NCI-H2227 (cell line): Measurements from ENCODE around the gene ASB7.
"Not testable (repeated sequence)": the region's sequence is repeated elsewhere in the genome, so short reads cannot be mapped to it uniquely, and the experiment has no call there.

Source experiments
- DNase-seq: peaks from one replicate; lab custom pipeline; 2025; ENCODE audit not compliant: unreplicated experiment; lab: John Stamatoyannopoulos, UW

ASB7 gene, protein sequence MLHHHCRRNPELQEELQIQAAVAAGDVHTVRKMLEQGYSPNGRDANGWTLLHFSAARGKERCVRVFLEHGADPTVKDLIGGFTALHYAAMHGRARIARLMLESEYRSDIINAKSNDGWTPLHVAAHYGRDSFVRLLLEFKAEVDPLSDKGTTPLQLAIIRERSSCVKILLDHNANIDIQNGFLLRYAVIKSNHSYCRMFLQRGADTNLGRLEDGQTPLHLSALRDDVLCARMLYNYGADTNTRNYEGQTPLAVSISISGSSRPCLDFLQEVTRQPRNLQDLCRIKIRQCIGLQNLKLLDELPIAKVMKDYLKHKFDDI

DNA sequence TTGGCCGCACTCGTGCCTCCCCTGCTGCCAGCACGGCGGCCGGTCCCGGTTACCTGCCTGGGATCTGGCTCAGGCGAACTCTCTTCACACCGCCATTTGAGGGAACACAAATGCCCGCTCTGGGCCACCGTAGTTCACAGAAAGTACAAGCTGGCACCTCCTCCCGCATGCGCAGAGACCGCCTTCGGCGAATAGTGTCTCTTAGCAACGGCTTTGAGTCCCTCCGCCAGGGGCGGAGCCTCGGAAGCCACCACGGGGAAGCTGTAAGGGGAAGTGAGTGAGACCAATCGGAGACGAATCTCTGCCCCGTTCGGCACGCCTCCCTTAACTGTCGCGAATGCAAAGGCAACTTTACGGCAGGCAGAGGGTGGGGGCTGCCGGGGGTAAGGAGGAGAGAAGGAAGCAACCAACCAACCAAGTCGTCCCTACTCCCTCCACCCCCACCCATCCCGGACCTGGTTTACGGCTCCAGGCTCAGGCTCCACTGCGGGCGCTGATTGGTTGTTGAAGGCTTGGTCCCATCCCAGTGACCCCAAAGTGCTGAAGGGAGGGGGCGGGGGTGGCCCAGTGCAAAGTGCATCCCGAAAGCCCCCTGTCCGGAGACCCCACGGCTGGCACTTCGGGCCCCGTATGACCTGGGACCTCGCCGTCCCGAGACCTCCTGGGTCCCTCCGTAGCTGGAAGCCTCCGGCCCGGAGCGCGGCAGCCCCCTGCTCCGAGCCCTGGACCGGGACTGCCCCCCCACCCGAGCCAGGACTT is at the start of gene ASB7, which contains the start of gene LINS1:
Gene ASB7 (plus strand): TSS at position 526 of the 759 bp plus-strand sequence. CDS start 9,628 bp downstream, outside the sequence.
Gene LINS1 (minus strand): TSS at position 121 of the 759 bp plus-strand sequence. CDS start 21,342 bp downstream, outside the sequence.
- peak; percentile 99 for DNase-seq

DNA sequence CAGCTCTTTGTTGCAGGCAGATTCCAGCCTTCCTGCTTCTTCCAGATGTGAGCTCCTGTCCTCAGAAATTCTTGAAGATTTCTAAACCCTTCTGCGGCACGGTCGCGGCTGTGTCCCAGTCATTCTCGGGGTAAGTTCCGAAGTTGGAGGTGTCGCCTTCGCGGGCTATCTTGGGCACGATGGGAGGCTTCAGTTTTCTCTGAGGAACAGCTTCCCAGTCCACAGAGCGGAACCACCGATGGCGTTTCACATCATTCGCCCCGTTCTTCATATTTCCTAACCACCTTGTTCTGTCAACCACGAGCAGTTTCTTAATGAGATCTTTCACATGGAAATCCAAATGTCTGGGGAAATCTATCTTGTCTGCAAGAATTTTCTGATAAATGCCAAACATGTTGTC is 48.9 kb upstream of the ASB7 start:
- no peak for DNase-seq

DNA sequence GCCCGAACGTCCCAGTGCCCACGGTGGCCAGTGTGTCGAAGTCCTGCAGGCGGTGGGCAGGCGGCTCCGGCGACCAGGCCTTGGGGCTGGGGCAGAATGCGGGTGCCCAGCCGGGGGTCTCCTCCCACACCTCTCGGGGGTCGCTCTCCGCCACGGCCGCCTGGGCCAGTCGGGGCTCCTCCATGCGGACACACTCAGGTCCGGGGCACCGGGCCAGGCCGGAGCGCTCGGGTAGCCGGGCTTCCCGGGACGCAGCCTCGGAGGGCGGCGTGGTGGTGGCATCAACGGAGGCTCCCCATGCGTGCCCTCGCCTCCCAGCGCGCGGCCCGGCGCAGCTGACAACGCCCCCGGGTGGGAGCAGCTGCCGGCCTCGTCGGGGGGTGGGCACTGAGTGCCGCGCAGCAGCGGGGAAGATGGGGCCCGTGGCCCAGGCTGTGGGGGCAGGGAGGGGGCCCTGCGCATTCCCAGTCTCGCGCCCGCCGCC is 43.6 kb upstream of the ASB7 start:
- no peak for DNase-seq

DNA sequence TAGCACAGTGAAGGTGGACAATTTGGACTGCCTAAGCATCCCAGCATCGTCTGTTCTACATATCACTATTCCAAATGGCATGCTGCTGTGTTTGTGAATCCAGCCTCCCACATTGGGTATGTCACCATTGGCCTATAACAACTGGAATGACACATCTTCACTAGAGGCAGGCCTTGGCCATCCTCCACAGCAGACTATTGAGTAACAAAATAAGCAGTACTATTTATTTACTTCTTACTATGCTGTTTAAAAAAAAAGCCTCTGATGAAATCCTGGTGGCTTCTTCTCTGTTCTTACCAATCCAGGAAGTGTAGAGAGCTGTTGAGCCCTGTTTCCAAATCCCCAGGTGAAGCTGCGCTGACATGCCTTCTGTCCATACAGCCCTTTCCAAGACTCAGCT is 43.1 kb upstream of the ASB7 start:
- DNase-seq, result no peak

DNA sequence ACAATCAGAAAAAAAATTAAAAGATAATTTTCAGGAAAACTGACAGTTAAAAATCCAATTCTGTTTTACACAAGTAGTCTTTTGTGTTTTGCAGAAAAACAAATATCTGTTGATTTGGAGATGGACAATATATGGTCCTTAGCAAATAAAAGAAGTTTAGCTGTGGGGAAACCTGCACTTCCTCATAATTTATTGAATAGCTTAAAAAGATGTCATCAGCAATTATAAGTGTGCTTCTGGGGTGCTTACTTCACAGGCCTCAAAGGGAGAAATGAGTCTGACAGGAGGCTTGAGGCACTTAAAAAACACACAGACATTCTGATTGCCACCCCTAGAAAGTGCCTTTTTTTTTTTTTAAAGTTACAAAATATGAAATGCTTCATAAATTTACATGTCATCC is 42.1 kb upstream of the ASB7 start:
- no peak for DNase-seq

DNA sequence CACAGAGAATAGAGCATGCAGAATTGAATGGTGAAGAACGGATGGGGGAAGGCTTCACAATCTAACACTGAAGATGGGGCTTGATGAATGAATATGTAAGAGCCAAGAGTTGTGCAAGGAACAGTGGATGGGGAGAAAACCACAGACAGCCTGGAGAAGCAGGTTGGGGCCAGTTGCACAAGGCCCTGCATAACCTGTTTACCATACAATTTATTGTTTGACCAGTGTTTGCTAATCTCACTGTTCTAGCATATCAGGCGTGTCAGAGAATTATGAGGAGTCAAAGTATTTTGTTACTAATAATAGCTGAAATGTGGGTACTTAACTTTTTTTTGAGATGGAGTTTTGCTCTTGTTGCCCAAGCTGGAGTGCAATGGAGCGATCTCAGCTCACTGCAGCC is 36.8 kb upstream of the ASB7 start:
- DNase-seq, result no peak

DNA sequence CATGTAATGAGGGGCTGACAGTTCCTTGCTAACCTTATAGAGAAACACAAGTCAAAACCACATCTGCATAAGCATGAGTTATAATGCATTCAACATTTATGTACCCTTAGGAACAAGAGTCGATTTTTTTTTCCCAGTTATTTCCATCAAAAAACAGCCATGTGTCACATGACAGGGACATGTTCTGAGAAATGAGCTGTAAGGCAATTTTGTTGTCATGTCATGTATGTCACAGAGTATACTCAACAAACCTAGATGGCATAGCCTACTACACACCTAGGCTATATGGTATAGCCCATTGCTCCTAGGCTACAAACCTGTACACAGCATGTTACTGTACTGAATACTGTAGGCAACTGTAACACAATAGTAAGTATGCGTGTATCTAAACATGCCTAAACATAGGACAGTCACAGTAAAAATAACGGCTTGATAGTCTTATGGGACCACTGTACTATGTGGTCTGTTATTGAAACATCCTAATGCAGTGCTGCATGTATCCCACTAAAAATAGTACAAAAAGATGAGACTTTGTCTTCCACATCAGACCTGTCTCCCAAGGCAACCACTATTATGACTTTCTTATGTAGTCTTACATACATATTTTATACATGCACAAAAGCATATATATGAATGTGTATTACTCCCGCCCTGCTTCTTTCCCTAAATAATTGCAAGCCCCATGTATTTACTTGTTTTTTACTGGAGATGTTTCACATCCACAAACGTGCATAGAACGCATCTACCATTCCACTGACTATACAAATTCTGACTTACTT is 35.4 kb upstream of the ASB7 start:
- no peak for DNase-seq

DNA sequence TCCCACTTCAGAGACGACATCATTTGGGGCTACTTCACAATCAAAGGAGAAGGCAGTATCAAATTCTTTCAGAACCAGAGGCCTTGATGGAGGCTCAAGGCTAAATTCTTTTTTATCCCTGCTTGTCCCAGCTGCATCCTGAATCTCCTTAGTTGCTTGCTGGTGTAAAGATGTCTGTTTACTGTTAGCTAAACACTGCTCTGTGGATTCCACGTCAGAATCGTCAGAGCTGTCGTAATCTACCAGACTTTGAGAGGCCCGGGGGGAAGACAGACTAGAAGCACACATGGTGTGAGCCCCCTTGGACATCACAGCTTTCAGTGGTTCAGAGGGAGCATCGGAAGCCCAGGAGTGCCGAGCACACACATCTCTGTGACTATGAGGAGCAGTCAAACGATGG is 33.0 kb upstream of the ASB7 start:
- no peak for DNase-seq

DNA sequence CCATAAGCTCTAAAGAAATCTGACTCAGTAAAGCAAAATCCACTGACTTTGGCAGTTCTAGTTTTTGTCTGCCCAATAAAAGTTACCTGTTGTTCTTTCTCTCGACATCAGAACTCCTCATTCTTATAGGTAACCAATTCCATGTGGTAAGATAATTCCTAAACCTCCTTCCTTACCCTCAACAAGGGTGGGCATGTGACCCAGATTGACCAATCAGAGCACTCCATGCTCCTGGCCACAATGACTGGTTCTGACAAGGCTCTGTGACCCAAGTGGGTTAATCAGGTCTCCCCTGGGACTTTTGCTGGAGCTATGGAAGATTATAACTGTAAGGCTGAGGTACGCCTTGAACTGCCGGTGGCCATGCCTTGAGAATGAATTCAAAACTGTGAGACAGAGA is 32.1 kb upstream of the ASB7 start:
- no peak for DNase-seq

DNA sequence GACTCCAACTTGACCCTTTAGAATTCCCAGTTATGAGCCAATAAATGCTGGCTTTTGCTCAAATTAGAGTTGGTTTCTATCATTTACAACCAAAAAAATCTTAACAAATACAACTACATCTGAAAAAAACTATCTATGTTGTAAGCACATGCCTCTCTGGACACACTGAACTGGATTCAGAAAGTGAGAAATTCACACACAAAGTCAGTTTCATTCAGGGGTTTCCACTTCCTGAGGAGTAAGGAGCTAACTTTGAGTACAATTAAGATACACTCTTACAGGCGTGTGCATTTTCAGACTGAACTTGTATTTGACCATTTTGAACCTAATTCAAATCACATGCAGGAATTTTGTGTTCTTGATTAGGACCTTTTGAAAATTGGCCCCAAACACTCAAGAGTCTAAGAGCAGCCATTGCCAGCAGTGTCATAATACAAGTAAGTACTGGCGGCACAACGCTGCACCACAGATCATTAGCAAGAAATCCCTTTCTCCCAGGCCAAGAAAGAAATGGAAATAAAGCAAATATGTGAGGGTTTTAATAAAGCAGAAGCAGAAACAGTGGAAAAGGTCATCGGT is 31.6 kb upstream of the ASB7 start:
- no peak for DNase-seq

DNA sequence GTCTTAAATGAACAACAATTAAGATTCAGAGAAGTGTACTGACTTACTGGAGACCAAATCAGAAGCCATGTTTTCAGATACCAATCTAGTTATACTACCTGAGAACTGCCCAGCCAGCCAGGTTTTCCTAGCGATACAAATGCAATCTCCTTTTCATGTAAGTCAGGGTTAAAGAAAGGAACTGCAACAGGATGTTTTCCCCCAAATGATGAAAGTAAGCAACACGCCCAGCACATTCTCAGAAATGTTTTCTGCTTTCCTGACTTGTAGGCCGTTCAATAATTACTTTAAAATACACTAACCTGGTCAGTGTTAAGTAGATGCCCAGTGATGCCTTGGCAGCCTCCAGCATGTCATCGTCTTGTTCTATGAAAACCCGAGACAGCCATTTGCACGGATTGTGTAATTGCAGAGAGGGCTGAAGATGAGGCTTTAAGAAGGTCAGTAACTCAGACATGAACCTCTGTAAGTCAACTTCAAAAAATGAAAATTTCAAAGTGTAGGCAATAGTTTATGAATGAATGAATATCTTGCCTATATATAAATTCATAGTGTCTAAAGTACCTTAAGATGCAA is 30.7 kb upstream of the ASB7 start:
- DNase-seq, result no peak

DNA sequence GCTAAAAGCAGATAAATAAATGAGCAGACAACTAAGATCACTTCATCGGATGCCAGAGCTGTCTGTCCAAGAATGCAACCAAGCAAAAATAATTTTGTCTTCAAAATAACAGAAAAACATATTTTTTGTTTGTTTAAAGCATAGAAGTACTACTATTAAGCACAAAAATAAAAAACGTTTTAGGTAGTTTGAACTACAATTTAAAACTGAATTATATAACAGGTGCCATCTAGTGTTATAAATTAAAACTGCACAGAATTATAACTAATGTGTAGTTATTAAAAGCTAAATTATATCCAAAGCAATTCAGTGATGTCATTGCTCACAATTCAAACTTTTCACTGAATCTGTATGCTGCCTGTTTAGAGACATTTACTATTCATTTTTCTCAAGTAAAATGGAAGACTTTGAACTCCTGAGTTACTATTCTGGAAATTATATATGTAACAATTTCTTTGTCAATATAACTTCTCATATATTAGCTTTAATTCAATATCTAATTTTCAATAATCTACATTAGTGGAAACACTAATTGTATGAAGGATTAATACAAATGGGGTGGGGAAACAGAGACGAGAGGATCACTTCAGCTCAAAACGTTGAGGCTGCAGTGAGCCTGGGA is 29.9 kb upstream of the ASB7 start:
- DNase-seq, result no peak

DNA sequence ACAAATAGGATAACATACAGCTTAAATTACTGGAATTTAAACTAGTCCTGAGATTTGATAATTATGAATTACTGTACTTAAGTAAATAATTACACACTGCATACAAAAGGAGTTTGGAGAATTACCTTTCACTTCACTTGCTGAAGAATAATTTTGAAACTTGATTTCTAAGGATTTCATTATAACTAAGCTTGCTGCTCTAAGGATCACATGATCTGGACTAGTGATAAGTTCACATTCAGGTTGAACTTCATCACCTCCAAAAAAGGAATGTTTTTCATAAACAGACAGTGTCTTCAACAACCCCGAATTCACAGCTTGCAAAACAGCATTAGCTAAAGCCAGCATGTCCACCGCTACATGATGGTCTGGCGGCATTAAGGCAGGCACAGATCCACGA is 28.9 kb upstream of the ASB7 start:
- no peak for DNase-seq

DNA sequence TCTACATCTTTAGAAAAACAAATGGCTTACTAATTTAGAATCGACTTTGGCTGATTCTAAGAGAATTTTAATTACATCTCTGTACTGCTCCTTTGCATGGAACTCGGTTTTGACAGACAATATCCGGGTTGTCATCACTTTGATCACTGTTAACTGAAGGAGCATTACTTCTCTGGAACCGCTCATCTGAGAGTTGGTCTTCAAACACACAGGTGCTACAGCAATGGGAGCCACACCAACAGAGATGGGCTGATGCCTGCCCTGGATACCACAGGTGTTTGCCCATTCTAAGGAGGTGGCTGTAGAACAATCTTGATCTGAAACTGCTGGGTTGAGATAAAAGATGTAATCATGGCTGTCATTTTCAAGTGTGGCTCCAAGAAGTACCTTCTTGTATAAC is 22.0 kb upstream of the ASB7 start:
- DNase-seq, result no peak

DNA sequence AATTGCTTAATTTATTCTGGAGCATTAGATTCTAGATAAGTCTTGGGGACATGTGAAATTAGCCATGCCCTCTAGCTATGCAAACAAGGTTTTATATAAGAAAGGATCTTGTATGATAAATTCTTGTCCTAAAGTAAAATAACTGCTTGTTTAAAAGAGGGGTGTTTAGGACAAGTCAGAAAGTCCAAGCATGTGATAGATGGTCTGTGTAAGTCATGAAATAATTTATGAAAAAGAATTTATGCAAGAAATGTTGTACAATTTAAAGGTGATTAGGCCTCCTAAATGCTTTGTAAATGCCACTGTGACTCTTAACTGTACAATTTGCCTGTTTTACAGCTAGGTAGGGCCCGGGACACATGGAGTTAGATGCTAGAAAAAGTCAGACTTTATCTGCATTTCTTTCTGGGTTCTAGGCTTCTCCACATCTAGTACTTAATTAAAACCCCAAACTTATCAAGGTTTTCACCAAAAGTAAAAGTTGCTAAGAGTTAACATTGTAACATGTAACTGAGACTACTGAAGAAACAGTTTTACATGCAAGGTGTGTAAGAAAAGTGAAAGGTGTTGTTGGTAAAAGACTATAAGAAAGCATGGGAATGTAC is 13.6 kb upstream of the ASB7 start:
- no peak for DNase-seq

DNA sequence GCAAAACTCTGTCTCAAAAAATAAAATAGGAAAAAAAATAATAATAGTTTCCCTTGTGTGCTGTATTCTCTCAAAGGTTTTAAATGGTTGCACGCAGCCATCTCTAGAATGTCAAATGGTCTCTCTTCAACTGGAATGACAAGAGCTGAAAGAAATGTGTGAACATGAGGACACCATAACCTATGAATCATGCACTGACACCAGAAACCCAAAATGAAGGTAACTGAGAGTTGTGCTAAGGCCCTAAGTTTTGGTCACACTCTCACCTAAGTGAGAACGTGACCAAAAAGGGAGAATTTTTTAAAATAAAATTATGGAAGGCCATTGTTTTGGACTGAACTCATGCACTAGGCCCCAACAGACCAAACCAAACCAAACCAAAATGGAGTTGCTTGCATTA is 11.2 kb upstream of the ASB7 start:
- not testable (repeated sequence) for DNase-seq

DNA sequence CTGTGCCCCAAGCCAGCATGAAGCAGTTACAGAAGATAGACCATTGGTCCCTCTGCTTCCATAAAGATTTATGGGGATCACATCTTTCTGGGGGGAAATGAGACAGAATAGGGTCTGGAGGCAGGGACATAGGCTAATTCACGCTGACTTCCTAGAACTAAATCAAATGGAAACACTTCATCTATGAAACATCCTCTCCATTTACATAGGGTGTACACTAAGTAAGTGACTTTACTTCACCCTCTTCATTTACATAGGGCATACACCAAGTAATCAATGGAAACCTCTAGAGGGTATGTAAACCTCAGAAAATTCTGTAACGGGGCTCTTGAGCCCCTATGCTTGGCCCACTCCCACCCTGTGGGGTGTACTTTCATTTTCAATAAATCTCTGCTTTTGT is 10.6 kb upstream of the ASB7 start:
- DNase-seq, result no peak

DNA sequence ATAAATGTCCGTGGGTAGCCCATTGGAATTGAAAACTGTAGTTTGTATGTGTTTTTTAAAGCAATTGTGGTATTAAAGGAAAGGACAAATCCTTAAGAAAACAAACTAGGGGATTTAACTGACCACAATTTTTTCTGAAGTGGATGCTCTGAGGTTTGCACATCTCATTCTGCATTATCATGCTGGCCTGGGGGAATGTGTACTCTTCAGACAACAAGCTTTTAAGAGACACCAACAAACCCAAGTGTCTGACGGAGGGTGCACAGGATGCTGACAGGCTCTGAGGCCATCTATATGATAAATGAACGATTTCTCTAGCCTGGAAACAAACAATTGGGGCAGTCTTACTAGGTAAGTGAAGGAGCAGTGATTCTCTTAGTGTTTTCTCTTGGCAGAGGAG is 9.5 kb upstream of the ASB7 start:
- DNase-seq, result no peak

DNA sequence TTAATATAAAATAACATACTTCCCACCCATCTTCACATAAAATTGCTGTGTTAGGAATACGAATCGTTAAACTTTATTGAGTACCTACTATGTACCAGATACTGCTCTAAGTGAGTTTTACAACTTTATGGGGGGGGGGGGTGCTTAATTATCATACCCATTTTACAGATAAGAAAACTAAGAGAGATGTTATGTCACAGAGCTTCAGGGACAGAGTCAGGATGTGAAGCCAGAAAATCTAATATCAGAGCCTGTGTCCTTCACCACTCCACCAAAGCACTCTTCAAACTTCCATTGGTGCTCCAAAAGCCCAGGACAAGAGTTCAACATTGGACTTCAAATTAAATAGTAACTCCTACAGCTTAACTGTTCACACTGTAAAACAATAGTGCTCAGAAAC is 9.0 kb upstream of the ASB7 start:
- DNase-seq, result no peak

DNA sequence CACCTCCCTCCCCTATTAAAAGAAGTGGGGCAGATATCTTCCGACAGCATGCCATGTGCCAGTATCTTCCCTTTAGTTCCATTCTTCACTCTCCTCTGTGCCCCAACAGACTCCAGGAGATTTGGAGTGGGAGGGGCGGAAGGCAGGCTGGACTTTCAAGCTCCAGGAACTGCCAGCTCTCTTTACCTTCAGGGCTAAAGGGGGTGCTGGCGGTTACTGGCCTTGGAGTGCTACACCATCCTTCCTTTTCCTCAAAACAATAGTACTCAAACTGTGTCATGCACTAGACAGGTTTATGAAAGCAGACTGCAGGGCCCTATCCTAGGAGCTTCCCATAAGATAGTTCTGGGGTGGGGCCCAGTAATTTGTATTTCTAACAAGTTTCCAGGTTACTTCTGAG is 6.4 kb upstream of the ASB7 start:
- DNase-seq, result no peak
